HEK293 (cell line): ENCODE results near the gene USHBP1.
A peak's percentile ranks its signal among the peaks of the same experiment; 100 is the strongest.

Source experiments
- GLIS2 ChIP-seq: fragments of 450-650 bp; formaldehyde crosslinking; IDR thresholded peaks from 2 replicates; pipeline ENCODE4 v1.5.1; 2016; ENCODE audit warnings: missing biosample characterization, missing genetic modification characterization
- HOXA7 ChIP-seq: sonication (generic); formaldehyde crosslinking; IDR thresholded peaks from 2 replicates; pipeline ENCODE4 v1.8.1; 2022; ENCODE audit warnings: missing genetic modification reagents, borderline replicate concordance
- MEIS1 ChIP-seq: sonication (generic); formaldehyde crosslinking; IDR thresholded peaks from 2 replicates; pipeline ENCODE4 v1.8.1; 2022; ENCODE audit warnings: missing genetic modification reagents, mild to moderate bottlenecking, borderline replicate concordance
- MYNN ChIP-seq: fragments of 450-650 bp; formaldehyde crosslinking; IDR thresholded peaks from 2 replicates; pipeline ENCODE4 v1.5.1; 2016; ENCODE audit warnings: missing biosample characterization, missing genetic modification characterization, borderline replicate concordance
- OVOL3 ChIP-seq: fragments of 450-650 bp; formaldehyde crosslinking; IDR thresholded peaks from 2 replicates; pipeline ENCODE4 v1.5.1; 2016; ENCODE audit warnings: missing biosample characterization, missing genetic modification characterization
- ZBTB7A ChIP-seq: fragments of 450-650 bp; formaldehyde crosslinking; IDR thresholded peaks from 2 replicates; pipeline ENCODE4 v1.5.1; 2016; ENCODE audit warnings: low read depth, missing biosample characterization, missing genetic modification characterization
- ZEB2 ChIP-seq: fragments of 450-650 bp; formaldehyde crosslinking; IDR thresholded peaks from 2 replicates; pipeline ENCODE4 v1.5.1; 2016; ENCODE audit warnings: missing biosample characterization, missing genetic modification characterization
- ZFP41 ChIP-seq: fragments of 450-650 bp; formaldehyde crosslinking; IDR thresholded peaks from 2 replicates; pipeline ENCODE4 v1.5.1; 2016; ENCODE audit warnings: missing biosample characterization, missing genetic modification characterization, borderline replicate concordance
- ZNF10 ChIP-seq: fragments of 450-650 bp; formaldehyde crosslinking; IDR thresholded peaks from 2 replicates; pipeline ENCODE4 v1.5.1; 2017; ENCODE audit warnings: missing biosample characterization, missing genetic modification characterization
- ZNF175 ChIP-seq: fragments of 450-650 bp; formaldehyde crosslinking; IDR thresholded peaks from 2 replicates; pipeline ENCODE4 v1.5.1; 2016; ENCODE audit warnings: missing biosample characterization, missing genetic modification characterization
- ZNF2 ChIP-seq: fragments of 450-650 bp; formaldehyde crosslinking; IDR thresholded peaks from 2 replicates; pipeline ENCODE4 v1.5.1; 2016; ENCODE audit warnings: missing biosample characterization, missing genetic modification characterization
- ZNF354C ChIP-seq: fragments of 450-650 bp; formaldehyde crosslinking; IDR thresholded peaks from 2 replicates; pipeline ENCODE4 v1.5.1; 2016; ENCODE audit warnings: missing biosample characterization, missing genetic modification characterization, low read depth, borderline replicate concordance
- ZNF394 ChIP-seq: fragments of 450-650 bp; formaldehyde crosslinking; IDR thresholded peaks from 2 replicates; pipeline ENCODE4 v1.5.1; 2016; ENCODE audit warnings: missing biosample characterization, missing genetic modification characterization, mild to moderate bottlenecking, moderate library complexity, borderline replicate concordance
- ZNF600 ChIP-seq: fragments of 450-650 bp; formaldehyde crosslinking; IDR thresholded peaks from 2 replicates; pipeline ENCODE4 v1.5.1; 2016; ENCODE audit warnings: missing biosample characterization, missing genetic modification characterization
- ZNF623 ChIP-seq: fragments of 450-650 bp; formaldehyde crosslinking; IDR thresholded peaks from 2 replicates; pipeline ENCODE4 v1.5.1; 2016; ENCODE audit warnings: missing biosample characterization, missing genetic modification characterization
- ZNF677 ChIP-seq: fragments of 450-650 bp; IDR thresholded peaks from 2 replicates; pipeline ENCODE4 v1.5.0; 2018; ENCODE audit warnings: missing biosample characterization, mild to moderate bottlenecking, missing genetic modification characterization, moderate library complexity
- ZNF707 ChIP-seq: fragments of 450-650 bp; formaldehyde crosslinking; IDR thresholded peaks from 2 replicates; pipeline ENCODE4 v1.5.1; 2016; ENCODE audit warnings: missing biosample characterization, missing genetic modification characterization
- ZNF768 ChIP-seq: fragments of 450-650 bp; formaldehyde crosslinking; IDR thresholded peaks from 2 replicates; pipeline ENCODE4 v1.5.1; 2018; ENCODE audit warnings: missing biosample characterization, mild to moderate bottlenecking, missing genetic modification characterization
- ZNF776 ChIP-seq: fragments of 450-650 bp; formaldehyde crosslinking; IDR thresholded peaks from 2 replicates; pipeline ENCODE4 v1.5.0; 2017; ENCODE audit warnings: missing biosample characterization, missing genetic modification characterization, borderline replicate concordance
- ZNF843 ChIP-seq: fragments of 450-650 bp; formaldehyde crosslinking; IDR thresholded peaks from 2 replicates; pipeline ENCODE4 v1.5.1; 2016; ENCODE audit warnings: missing biosample characterization, missing genetic modification characterization
- TF ChIP-seq, protein P1 (sequence below): fragments of 450-650 bp; formaldehyde crosslinking; IDR thresholded peaks from 2 replicates; pipeline ENCODE4 v1.5.1; 2016; ENCODE audit warnings: missing biosample characterization, missing genetic modification characterization
- TF ChIP-seq, protein P2 (sequence below): fragments of 450-650 bp; formaldehyde crosslinking; IDR thresholded peaks from 2 replicates; pipeline ENCODE4 v1.5.1; 2016; ENCODE audit warnings: missing biosample characterization, missing genetic modification characterization
- TF ChIP-seq, protein P3 (sequence below): fragments of 450-650 bp; formaldehyde crosslinking; IDR thresholded peaks from 2 replicates; pipeline ENCODE4 v1.5.1; 2016; ENCODE audit warnings: missing biosample characterization, missing genetic modification characterization
- TF ChIP-seq, protein P4 (sequence below): fragments of 450-650 bp; IDR thresholded peaks from 2 replicates; pipeline ENCODE4 v1.5.1; 2018; ENCODE audit warnings: missing biosample characterization, missing genetic modification characterization
- TF ChIP-seq, protein P5 (sequence below): fragments of 450-650 bp; formaldehyde crosslinking; IDR thresholded peaks from 2 replicates; pipeline ENCODE4 v1.5.1; 2017; ENCODE audit warnings: missing biosample characterization, missing genetic modification characterization
- TF ChIP-seq, protein P6 (sequence below): fragments of 450-650 bp; formaldehyde crosslinking; IDR thresholded peaks from 2 replicates; pipeline ENCODE4 v1.5.1; 2017; ENCODE audit warnings: missing biosample characterization, missing genetic modification characterization

The USHBP1 gene

DNA sequence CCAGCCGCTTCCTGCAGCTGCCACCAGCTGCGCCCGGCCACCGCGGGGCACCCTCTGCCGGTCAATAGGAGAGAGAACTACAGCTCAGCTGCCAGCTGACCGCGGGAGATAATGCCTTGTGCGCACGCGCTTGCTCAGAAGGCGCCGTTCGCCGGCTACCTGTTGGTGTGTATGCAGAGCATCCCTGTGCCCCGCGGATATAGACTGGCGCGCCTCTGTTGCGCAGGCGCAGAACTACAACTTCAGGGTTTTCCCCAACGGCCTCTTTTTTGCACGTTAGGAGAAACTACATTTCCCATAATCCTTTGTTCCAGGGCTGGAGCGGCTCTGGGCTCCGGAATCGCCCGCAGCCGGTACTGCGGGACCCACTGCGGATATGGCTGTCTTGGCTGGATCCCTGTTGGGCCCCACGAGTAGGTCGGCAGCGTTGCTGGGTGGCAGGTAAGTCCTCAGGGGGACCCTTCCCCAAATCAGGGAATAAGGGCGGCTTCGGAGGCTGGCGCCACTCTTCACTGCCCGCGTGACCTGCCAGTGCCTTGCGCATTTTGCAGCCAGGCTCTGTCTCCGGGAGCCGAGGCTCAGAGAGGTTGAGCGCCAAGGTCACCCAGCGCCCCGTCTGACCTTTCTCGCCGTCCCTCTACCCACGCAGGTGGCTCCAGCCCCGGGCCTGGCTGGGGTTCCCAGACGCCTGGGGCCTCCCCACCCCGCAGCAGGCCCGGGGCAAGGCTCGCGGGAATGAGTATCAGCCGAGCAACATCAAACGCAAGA lies 41.2 kb upstream of the USHBP1 start, which contains the start of gene MRPL34 (continued):
- TF ChIP-seq, protein P1, sequence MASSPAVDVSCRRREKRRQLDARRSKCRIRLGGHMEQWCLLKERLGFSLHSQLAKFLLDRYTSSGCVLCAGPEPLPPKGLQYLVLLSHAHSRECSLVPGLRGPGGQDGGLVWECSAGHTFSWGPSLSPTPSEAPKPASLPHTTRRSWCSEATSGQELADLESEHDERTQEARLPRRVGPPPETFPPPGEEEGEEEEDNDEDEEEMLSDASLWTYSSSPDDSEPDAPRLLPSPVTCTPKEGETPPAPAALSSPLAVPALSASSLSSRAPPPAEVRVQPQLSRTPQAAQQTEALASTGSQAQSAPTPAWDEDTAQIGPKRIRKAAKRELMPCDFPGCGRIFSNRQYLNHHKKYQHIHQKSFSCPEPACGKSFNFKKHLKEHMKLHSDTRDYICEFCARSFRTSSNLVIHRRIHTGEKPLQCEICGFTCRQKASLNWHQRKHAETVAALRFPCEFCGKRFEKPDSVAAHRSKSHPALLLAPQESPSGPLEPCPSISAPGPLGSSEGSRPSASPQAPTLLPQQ (tag by site-specific recombination) = peak; percentile 99
- 0 out of 2 replicates have a peak, but pooled peaks have one; percentile 52 for TF ChIP-seq ZNF2 (tag by site-specific recombination)
- TF ChIP-seq, protein P2, sequence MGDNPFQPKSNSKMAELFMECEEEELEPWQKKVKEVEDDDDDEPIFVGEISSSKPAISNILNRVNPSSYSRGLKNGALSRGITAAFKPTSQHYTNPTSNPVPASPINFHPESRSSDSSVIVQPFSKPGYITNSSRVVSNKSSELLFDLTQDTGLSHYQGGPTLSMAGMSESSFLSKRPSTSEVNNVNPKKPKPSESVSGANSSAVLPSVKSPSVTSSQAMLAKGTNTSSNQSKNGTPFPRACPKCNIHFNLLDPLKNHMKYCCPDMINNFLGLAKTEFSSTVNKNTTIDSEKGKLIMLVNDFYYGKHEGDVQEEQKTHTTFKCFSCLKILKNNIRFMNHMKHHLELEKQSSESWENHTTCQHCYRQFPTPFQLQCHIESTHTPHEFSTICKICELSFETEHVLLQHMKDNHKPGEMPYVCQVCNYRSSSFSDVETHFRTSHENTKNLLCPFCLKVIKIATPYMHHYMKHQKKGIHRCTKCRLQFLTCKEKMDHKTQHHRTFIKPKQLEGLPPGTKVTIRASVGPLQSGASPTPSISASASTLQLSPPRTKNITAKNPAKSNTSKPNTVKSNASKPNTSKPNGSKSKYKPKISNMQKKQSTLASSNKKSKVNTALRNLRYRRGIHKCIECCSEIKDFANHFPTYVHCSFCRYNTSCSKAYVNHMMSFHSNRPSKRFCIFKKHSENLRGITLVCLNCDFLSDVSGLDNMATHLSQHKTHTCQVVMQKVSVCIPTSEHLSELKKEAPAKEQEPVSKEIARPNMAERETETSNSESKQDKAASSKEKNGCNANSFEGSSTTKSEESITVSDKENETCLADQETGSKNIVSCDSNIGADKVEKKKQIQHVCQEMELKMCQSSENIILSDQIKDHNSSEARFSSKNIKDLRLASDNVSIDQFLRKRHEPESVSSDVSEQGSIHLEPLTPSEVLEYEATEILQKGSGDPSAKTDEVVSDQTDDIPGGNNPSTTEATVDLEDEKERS (tag by site-specific recombination) = no peak
- no peak for TF ChIP-seq OVOL3 (tag by site-specific recombination)
- TF ChIP-seq, protein P3, sequence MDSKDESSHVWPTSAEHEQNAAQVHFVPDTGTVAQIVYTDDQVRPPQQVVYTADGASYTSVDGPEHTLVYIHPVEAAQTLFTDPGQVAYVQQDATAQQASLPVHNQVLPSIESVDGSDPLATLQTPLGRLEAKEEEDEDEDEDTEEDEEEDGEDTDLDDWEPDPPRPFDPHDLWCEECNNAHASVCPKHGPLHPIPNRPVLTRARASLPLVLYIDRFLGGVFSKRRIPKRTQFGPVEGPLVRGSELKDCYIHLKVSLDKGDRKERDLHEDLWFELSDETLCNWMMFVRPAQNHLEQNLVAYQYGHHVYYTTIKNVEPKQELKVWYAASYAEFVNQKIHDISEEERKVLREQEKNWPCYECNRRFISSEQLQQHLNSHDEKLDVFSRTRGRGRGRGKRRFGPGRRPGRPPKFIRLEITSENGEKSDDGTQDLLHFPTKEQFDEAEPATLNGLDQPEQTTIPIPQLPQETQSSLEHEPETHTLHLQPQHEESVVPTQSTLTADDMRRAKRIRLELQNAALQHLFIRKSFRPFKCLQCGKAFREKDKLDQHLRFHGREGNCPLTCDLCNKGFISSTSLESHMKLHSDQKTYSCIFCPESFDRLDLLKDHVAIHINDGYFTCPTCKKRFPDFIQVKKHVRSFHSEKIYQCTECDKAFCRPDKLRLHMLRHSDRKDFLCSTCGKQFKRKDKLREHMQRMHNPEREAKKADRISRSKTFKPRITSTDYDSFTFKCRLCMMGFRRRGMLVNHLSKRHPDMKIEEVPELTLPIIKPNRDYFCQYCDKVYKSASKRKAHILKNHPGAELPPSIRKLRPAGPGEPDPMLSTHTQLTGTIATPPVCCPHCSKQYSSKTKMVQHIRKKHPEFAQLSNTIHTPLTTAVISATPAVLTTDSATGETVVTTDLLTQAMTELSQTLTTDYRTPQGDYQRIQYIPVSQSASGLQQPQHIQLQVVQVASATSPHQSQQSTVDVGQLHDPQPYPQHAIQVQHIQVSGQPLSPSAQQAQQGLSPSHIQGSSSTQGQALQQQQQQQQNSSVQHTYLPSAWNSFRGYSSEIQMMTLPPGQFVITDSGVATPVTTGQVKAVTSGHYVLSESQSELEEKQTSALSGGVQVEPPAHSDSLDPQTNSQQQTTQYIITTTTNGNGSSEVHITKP (tag by site-specific recombination) = peak; percentile 83
- TF ChIP-seq ZNF10 (tag by site-specific recombination) = no peak
- TF ChIP-seq ZNF354C = no peak
- no peak for TF ChIP-seq ZNF707 (tag by site-specific recombination)
- TF ChIP-seq ZEB2 = peak; percentile 99
- TF ChIP-seq, protein P4, sequence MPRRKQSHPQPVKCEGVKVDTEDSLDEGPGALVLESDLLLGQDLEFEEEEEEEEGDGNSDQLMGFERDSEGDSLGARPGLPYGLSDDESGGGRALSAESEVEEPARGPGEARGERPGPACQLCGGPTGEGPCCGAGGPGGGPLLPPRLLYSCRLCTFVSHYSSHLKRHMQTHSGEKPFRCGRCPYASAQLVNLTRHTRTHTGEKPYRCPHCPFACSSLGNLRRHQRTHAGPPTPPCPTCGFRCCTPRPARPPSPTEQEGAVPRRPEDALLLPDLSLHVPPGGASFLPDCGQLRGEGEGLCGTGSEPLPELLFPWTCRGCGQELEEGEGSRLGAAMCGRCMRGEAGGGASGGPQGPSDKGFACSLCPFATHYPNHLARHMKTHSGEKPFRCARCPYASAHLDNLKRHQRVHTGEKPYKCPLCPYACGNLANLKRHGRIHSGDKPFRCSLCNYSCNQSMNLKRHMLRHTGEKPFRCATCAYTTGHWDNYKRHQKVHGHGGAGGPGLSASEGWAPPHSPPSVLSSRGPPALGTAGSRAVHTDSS (tag by site-specific recombination) = no peak
- no peak for TF ChIP-seq ZFP41 (tag by site-specific recombination)
- TF ChIP-seq ZNF175 (tag by site-specific recombination) = no peak
- no peak for TF ChIP-seq ZNF623 (tag by site-specific recombination)
- TF ChIP-seq ZBTB7A = peak; percentile 40; the same call in 1 of the 2 replicates
- TF ChIP-seq ZNF600 = peak; percentile 89
- TF ChIP-seq ZNF776 (tag by site-specific recombination) = no peak
- peak; percentile 82; the same call in 1 of the 2 replicates for TF ChIP-seq ZNF843 (tag by site-specific recombination)
- TF ChIP-seq MYNN (tag by site-specific recombination) = no peak
- no peak for TF ChIP-seq HOXA7 (CRISPR knock-in tag)
- TF ChIP-seq ZNF394 (tag by site-specific recombination) = no peak; the same call in 1 of the 2 replicates
- TF ChIP-seq, protein P5, sequence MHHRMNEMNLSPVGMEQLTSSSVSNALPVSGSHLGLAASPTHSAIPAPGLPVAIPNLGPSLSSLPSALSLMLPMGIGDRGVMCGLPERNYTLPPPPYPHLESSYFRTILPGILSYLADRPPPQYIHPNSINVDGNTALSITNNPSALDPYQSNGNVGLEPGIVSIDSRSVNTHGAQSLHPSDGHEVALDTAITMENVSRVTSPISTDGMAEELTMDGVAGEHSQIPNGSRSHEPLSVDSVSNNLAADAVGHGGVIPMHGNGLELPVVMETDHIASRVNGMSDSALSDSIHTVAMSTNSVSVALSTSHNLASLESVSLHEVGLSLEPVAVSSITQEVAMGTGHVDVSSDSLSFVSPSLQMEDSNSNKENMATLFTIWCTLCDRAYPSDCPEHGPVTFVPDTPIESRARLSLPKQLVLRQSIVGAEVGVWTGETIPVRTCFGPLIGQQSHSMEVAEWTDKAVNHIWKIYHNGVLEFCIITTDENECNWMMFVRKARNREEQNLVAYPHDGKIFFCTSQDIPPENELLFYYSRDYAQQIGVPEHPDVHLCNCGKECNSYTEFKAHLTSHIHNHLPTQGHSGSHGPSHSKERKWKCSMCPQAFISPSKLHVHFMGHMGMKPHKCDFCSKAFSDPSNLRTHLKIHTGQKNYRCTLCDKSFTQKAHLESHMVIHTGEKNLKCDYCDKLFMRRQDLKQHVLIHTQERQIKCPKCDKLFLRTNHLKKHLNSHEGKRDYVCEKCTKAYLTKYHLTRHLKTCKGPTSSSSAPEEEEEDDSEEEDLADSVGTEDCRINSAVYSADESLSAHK (tag by site-specific recombination) = no peak
- TF ChIP-seq, protein P6, sequence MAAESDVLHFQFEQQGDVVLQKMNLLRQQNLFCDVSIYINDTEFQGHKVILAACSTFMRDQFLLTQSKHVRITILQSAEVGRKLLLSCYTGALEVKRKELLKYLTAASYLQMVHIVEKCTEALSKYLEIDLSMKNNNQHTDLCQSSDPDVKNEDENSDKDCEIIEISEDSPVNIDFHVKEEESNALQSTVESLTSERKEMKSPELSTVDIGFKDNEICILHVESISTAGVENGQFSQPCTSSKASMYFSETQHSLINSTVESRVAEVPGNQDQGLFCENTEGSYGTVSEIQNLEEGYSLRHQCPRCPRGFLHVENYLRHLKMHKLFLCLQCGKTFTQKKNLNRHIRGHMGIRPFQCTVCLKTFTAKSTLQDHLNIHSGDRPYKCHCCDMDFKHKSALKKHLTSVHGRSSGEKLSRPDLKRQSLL (tag by site-specific recombination) = peak; percentile 99
- TF ChIP-seq ZNF768 (tag by site-specific recombination) = peak; percentile 98; the same call in 1 of the 2 replicates
- TF ChIP-seq GLIS2 = peak; percentile 9
- no peak for TF ChIP-seq ZNF677 (tag by site-specific recombination)
- no peak for TF ChIP-seq MEIS1 (CRISPR knock-in tag)
